Liver (tissue), 9 donors: Measurements from ENCODE around the gene C7. TPM values are rescaled to one million over a fixed set of nuclear protein-coding genes. Genes with fewer than 3 reads are reported as not detected.

ENCODE experiments used
- DNase-seq: peaks from one replicate; pipeline ENCODE4 v3.0.0-alpha.2; 2017; ENCODE audit warnings: low spot score
- H3K27ac ChIP-seq, 2 donors: one replicate each; pipeline ENCODE4 v1.7.0; 2013; ENCODE audit warnings: inconsistent platforms in 2 of 2, low read length in 2 of 2, control low read depth in 1 of 2, low read depth in 1 of 2, mild to moderate bottlenecking in 1 of 2
- H3K27me3 ChIP-seq, 4 donors: one replicate each; pipeline versions ENCODE4 v1.6.1 to v1.7.0; 2013; ENCODE audit warnings: low read length in 3 of 4, inconsistent platforms in 1 of 4, mild to moderate bottlenecking in 1 of 4, moderate library complexity in 1 of 4; ENCODE audit not compliant: control insufficient read depth in 4 of 4, insufficient read depth in 4 of 4
- H3K36me3 ChIP-seq, 4 donors: one replicate each; pipeline versions ENCODE4 v1.6.1 to v1.7.0; 2013; ENCODE audit warnings: low read length in 3 of 4, mild to moderate bottlenecking in 3 of 4, low read depth in 1 of 4, moderate library complexity in 1 of 4; ENCODE audit not compliant: control insufficient read depth in 4 of 4, insufficient read depth in 3 of 4
- H3K4me1 ChIP-seq, 4 donors: one replicate each; pipeline versions ENCODE4 v1.6.1 to v1.7.0; 2013; ENCODE audit warnings: low read length in 3 of 4, mild to moderate bottlenecking in 3 of 4, moderate library complexity in 1 of 4; ENCODE audit not compliant: control insufficient read depth in 4 of 4, insufficient read depth in 4 of 4
- H3K4me3 ChIP-seq, 3 donors: one replicate each; pipeline versions ENCODE4 v1.6.1 to v1.7.0; 2013; ENCODE audit warnings: low read length in 3 of 3, control low read depth in 1 of 3, low read depth in 1 of 3, mild to moderate bottlenecking in 1 of 3
- H3K9ac ChIP-seq, 2 donors: one replicate each; pipeline ENCODE4 v1.7.0; 2013; ENCODE audit warnings: low read length in 2 of 2, mild to moderate bottlenecking in 2 of 2, moderate library complexity in 2 of 2, control low read depth in 1 of 2, low read depth in 1 of 2
- H3K9me3 ChIP-seq, 4 donors: one replicate each; pipeline versions ENCODE4 v1.6.1 to v1.7.0; 2013; ENCODE audit warnings: low read length in 3 of 4; ENCODE audit not compliant: control insufficient read depth in 4 of 4
- ATF3 ChIP-seq: IDR thresholded peaks from 2 replicates; pipeline ENCODE4 v1.6.1; 2016; ENCODE audit warnings: antibody characterized with exemption
- EGR1 ChIP-seq, 2 donors: IDR thresholded peaks; 2 replicates each; pipeline ENCODE4 v1.6.1; 2016 to 2018; ENCODE audit warnings: antibody characterized with exemption in 2 of 2, low read depth in 2 of 2
- FOXA1 ChIP-seq: IDR thresholded peaks from 2 replicates; pipeline ENCODE4 v1.6.1; 2016; ENCODE audit warnings: antibody characterized with exemption
- FOXA2 ChIP-seq: IDR thresholded peaks from 2 replicates; pipeline ENCODE4 v1.6.1; 2016; ENCODE audit warnings: antibody characterized with exemption
- GABPA ChIP-seq, 2 donors: IDR thresholded peaks in 1 of 2; conservative IDR thresholded peaks in 1 of 2; 2 replicates each; pipeline ENCODE4 v1.6.1; 2016; ENCODE audit warnings: antibody characterized with exemption in 2 of 2, mild to moderate bottlenecking in 1 of 2, moderate library complexity in 1 of 2
- HNF4A ChIP-seq, 2 donors: conservative IDR thresholded peaks; 2 replicates each; pipeline ENCODE4 v1.6.1; 2016; ENCODE audit warnings: antibody characterized with exemption in 2 of 2, mild to moderate bottlenecking in 2 of 2
- JUND ChIP-seq, 2 donors: IDR thresholded peaks; 2 replicates each; pipeline ENCODE4 v1.6.1; 2016; ENCODE audit warnings: antibody characterized with exemption in 2 of 2
- NR2F2 ChIP-seq: IDR thresholded peaks from 2 replicates; pipeline ENCODE4 v1.6.1; 2016; ENCODE audit warnings: antibody characterized with exemption
- RAD21 ChIP-seq, 2 donors: IDR thresholded peaks; 2 replicates each; pipeline ENCODE4 v1.6.1; 2016; ENCODE audit warnings: antibody characterized with exemption in 2 of 2, mild to moderate bottlenecking in 2 of 2
- REST ChIP-seq: IDR thresholded peaks from 2 replicates; pipeline ENCODE4 v1.6.1; 2016; ENCODE audit warnings: antibody characterized with exemption, mild to moderate bottlenecking
- RXRA ChIP-seq, 2 donors: IDR thresholded peaks; 2 replicates each; pipeline ENCODE4 v1.6.1; 2017 to 2018; ENCODE audit warnings: antibody characterized with exemption in 2 of 2, mild to moderate bottlenecking in 1 of 2
- SP1 ChIP-seq: IDR thresholded peaks from 2 replicates; pipeline ENCODE4 v1.6.1; 2018; ENCODE audit warnings: antibody characterized with exemption, mild to moderate bottlenecking
- TAF1 ChIP-seq: conservative IDR thresholded peaks from 2 replicates; pipeline ENCODE4 v1.6.1; 2016; ENCODE audit warnings: antibody characterized with exemption, mild to moderate bottlenecking
- YY1 ChIP-seq: IDR thresholded peaks from 2 replicates; pipeline ENCODE4 v1.6.1; 2016; ENCODE audit warnings: antibody characterized with exemption, mild to moderate bottlenecking
- ZBTB33 ChIP-seq: IDR thresholded peaks from 2 replicates; pipeline ENCODE4 v1.6.1; 2016; ENCODE audit warnings: antibody characterized with exemption
- WGBS: extraction: QIAGEN DNeasy Blood & Tissue Kit; methylation state at CpG from one replicate; pipeline ENCODE4 v1.1.7; 2013; 5-methylcytosine and 5-hydroxymethylcytosine counted together
- polyA plus RNA-seq, 2 donors: library from polyadenylated mRNA; stranded (reverse) in 1 of 2; unstranded in 1 of 2; fragments of 200-250 nt in 1 of 2; fragments of >200 nt in 1 of 2; fragmentation: Nextera tagmentation in 1 of 2; extraction: Ambion mirVana in 1 of 2; gene quantifications; one replicate each; pipeline versions ENCODE4 v1.2.1 to v1.2.3, GENCODE V29; 2013 to 2015
- total RNA-seq, 2 donors: library from RNA; depleted of rRNA; stranded (reverse); fragments of >200 nt; gene quantifications; one replicate each; pipeline ENCODE4 v1.2.3, GENCODE V29; 2014
- TF ChIP-seq, protein P1 (sequence below): fragments of 150-350 bp; IDR thresholded peaks from 2 replicates; pipeline ENCODE4 v1.5.1; 2017; ENCODE audit warnings: improper control_type of control experiment, low read depth, low read length; ENCODE audit not compliant: missing input control
- donor health status: healthy.
- donor health status: healthy.
- donor health status: healthy.
- donor health status: healthy.
- donor health status: healthy.

The C7 gene
- total and polyA plus RNA-seq, 4 donors, result 25.5 to 268 (median 110) TPM

GRCh38 chr5:40984884-40985283 lies 75.6 kb downstream of the C7 start (continued):
- TF ChIP-seq, protein P1, sequence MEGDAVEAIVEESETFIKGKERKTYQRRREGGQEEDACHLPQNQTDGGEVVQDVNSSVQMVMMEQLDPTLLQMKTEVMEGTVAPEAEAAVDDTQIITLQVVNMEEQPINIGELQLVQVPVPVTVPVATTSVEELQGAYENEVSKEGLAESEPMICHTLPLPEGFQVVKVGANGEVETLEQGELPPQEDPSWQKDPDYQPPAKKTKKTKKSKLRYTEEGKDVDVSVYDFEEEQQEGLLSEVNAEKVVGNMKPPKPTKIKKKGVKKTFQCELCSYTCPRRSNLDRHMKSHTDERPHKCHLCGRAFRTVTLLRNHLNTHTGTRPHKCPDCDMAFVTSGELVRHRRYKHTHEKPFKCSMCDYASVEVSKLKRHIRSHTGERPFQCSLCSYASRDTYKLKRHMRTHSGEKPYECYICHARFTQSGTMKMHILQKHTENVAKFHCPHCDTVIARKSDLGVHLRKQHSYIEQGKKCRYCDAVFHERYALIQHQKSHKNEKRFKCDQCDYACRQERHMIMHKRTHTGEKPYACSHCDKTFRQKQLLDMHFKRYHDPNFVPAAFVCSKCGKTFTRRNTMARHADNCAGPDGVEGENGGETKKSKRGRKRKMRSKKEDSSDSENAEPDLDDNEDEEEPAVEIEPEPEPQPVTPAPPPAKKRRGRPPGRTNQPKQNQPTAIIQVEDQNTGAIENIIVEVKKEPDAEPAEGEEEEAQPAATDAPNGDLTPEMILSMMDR, result no peak
- no peak for TF ChIP-seq SP1
- TF ChIP-seq ZBTB33, result no peak
- no peak for TF ChIP-seq FOXA1
- no peak for TF ChIP-seq EGR1 (IDR thresholded peaks at IDR 0.05; ENCODE audit: low read depth in 2 of 2)
- no peak for TF ChIP-seq NR2F2
- no peak for TF ChIP-seq GABPA (IDR thresholded peaks at IDR 0.05 in 1 of 2, conservative IDR thresholded peaks at IDR 0.05 in 1 of 2)
- TF ChIP-seq FOXA2, result no peak
- TF ChIP-seq RXRA (IDR thresholded peaks at IDR 0.05), result no peak

DNA sequence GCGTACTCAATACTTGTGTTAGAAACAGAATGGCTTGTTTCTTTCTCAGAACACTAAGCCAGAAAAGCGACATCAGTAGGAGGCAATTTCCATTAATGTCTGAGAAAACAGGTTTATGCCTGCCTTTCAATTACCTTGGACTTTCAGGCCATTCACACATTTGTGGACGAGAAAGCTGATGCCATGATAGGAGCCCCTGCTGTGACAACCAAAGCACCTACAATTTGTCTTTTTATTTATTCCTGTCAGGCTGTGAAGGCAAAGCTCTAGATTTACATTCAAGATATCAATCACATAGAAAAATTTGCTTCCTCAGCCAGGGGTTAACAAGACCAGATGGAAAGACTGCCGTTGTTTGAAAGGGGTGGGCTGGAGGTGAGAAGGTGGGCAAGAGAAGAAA lies 76.2 kb downstream of the C7 start:
- Histone ChIP-seq H3K27ac (no peak overlapping the region), H3K4me1 (peaks cover 3 to 11% (median 4%) of the 10 kb centered on the region in 4 donors), H3K9me3 (peaks cover 0 to 2% (median 0%) of the 10 kb centered on the region in 4 donors), H3K4me3 (no peak overlapping the region), H3K27me3 (no peaks in the 10 kb centered on the region), H3K36me3 (no peaks in the 10 kb centered on the region), H3K9ac (no peak overlapping the region)
- 71% methylated on average over 4 of the region's 4 CpGs for WGBS
- TF ChIP-seq TAF1 (no peak), HNF4A (conservative IDR thresholded peaks at IDR 0.05) (no peak), SP1 (no peak), ZBTB33 (no peak), REST (no peak), ATF3 (no peak), RAD21 (IDR thresholded peaks at IDR 0.05) (no peak), NR2F2 (no peak), JUND (IDR thresholded peaks at IDR 0.05) (no peak), RXRA (IDR thresholded peaks at IDR 0.05) (no peak), YY1 (no peak)
- DNase-seq, result no peak
